22Rv1 (cell line): ENCODE measurements around the gene VPS9D1.
A peak's percentile ranks its signal among the peaks of the same experiment; 100 is the strongest.

ENCODE experiments used
- H3K27ac ChIP-seq: fragments of 450-650 bp; 2 replicates; pipeline ENCODE4 v1.5.1; 2017
- CTCF ChIP-seq: fragments of 450-650 bp; IDR thresholded peaks from 2 replicates; pipeline ENCODE4 v1.5.1; 2017; ENCODE audit warnings: mild to moderate bottlenecking
- ZFX ChIP-seq: fragments of 450-650 bp; IDR thresholded peaks from 2 replicates; pipeline ENCODE4 v1.6.1; 2017; ENCODE audit warnings: antibody characterized with exemption, borderline replicate concordance

VPS9D1 gene

GRCh38 chr16:89688395-89688794 lies 32.3 kb downstream of the VPS9D1 start:
- H3K27ac ChIP-seq: peak overlapping the region; percentile 98
- TF ChIP-seq ZFX: no peak
- TF ChIP-seq CTCF: no peak

DNA sequence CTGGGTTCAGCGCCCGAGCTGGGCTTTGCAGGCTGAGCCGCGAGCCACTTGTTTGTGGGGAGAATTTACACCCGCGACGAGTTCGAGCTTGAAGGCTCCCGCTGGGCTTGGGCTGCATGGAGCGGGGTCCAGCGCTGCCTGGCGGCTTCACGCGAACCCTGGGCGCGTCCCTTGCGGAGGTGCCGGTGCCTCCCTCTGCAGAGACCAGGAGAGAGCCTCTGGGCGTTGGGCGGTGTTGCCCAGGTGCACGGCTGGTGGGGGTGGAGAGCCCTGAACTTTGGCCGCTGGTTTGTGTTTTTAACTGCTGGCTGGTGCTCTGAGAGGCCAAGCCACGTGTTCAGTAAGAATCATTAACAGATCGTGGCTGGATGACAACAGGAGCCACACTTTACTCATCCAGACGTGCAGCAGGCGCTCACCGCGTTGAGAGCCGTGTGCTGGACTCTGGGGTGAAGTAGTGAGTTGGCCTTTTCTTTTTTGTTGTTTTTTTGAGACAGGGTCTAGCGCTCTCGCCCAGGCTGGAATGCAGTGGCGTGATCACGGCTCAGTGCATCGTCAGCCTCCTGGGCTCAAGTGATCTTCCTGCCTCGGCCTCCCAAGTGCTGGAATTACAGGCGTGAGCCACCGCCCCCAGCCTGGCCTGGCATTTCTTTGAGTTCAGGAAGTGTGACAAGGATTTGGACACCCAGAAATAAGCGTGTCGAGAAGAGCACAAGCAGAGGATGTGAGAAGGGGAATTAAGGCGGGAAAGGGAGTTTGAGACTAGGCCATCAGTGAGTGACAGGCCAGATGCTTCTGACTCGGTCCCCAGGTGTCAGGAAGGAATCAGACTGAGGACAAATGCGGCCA lies 33.4 kb downstream of the VPS9D1 start:
- H3K27ac ChIP-seq: peak overlapping the region; percentile 98
- TF ChIP-seq ZFX (no peak), CTCF (0 out of 2 replicates have a peak, but pooled peaks have one; percentile 5)

DNA sequence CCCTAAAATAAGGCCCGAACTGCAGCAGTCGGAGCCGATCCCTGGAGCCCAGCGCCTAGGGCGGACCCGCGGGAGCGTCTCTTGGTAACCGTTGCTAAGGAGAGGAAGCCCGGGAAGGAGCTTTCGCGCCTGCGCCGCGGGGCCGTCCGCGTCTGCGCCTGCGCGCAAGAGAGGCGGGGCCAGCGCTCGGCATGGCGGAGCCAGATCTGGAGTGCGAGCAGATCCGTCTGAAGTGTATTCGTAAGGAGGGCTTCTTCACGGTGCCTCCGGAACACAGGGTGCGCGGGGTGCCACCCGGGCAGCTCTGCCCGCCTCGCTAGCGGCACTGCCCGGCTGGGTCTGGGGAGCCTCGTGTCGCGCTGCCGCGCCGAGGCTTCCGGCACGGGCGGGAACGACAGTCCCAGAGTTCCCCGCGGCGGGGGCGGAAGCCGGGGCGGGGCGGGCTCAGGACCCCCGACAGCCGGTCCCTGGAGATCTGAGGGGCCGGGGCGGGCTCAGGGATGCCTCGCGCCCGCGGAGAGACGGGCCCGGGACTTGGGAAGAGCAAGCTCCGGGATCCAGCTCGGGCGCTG lies 34.1 kb downstream of the VPS9D1 start, which contains the start of gene CDK10:
TSS of gene CDK10 (plus strand) at position 170 of the 572 bp plus-strand sequence. CDS start at position 192, 22 bp downstream.
- H3K27ac ChIP-seq: peak within 1 kb of the TSS; percentile 98
- TF ChIP-seq ZFX (no peak), CTCF (no peak)

DNA sequence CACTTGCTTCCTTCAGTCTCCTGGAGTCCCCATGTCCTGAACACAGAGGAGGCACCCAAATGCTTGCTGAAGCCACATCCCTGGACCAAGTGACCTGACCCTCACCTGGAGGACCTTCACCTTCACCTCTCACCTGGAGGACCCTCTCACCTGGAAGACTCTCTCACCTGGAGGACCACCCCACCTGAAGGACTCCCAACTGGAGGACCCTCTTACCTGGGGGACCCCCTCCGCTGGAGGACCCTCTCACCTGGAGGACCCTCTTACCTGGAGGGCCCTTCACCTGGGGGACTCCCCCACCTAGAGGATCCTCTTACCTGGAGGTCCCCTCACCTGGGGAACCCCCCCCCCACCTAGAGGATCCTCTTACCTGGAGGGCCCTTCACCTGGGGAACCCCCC lies 34.8 kb downstream of the VPS9D1 start:
- TF ChIP-seq CTCF (no peak), ZFX (no peak)
- H3K27ac ChIP-seq: peak overlapping the region; percentile 98

- no peak for TF ChIP-seq ZFX
- no peak for TF ChIP-seq CTCF
- no peak overlapping the region for H3K27ac ChIP-seq
Observed at GRCh38 chr16:89678258-89678657, 42.4 kb downstream of the VPS9D1 start.

DNA sequence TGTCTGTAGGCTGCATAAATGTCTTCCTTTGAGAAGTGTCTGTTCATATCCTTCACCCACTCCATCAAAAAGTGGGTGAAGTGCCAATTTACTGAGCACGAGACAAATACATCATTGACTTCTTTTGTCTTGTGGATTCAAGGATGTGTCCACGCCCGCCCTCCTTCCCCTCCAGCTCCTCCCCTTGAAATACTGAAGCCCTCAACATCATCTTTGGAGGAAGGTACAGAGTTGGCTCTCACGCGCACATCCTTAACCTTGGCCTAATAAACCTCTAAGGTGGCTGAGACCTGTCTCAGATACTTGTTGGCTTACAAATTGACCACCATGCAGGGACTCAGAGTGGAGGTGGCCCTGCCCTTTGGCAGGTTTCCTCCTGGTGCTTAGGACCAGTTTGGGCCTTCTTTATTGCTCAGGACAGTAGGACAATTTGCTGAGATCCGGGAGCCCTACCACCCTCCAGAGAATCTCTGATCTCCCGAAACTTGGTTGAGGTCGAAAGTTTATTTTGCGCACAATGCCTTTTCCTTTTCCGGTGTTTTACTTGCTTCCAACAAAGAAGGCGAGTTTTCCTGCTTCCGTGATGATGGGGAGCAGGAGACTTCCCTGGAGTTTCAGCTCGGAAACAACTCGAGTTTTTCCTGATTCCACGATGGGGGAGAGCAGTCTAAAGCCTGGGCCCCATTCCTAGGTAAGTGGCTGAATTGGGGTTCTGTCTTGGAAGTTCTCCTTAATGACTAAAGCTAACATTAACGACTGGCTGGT lies 48.3 kb downstream of the VPS9D1 start:
- peak overlapping the region; percentile 86 for H3K27ac ChIP-seq
- TF ChIP-seq ZFX (no peak), CTCF (no peak)

- peak overlapping the region; percentile 86; the same call in 1 of the 2 replicates for H3K27ac ChIP-seq
Observed at GRCh38 chr16:89671565-89671964, 49.1 kb downstream of the VPS9D1 start.
